ENCODE results near the gene ARID3B. TPM values are rescaled to one million over a fixed set of nuclear protein-coding genes. Genes with fewer than 3 reads are reported as not detected.
A peak's percentile ranks its signal among the peaks of the same experiment; 100 is the strongest.

ARID3B gene, protein sequence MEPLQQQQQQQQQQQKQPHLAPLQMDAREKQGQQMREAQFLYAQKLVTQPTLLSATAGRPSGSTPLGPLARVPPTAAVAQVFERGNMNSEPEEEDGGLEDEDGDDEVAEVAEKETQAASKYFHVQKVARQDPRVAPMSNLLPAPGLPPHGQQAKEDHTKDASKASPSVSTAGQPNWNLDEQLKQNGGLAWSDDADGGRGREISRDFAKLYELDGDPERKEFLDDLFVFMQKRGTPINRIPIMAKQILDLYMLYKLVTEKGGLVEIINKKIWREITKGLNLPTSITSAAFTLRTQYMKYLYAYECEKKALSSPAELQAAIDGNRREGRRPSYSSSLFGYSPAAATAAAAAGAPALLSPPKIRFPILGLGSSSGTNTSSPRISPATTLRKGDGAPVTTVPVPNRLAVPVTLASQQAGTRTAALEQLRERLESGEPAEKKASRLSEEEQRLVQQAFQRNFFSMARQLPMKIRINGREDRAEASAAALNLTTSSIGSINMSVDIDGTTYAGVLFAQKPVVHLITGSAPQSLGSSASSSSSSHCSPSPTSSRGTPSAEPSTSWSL
- total RNA-seq (2016; rRNA removed; fragmentation: Illumina TruSeq; extraction: Trizol) (5.3 and 7.0 TPM in 2 replicates), polyA plus RNA-seq (2011; rRNA removed) (12.8 and 14.9 TPM in 2 replicates), polyA minus RNA-seq (2011; rRNA and poly(A)+ RNA removed; ENCODE audit: low replicate concordance) (8.2 and 20.2 TPM in 2 replicates), Bru-seq, nascent RNA (percentile 49 among the genes with signal in this experiment), BruChase-seq, experiment 1, labeled RNA remaining after a 6-hour chase (percentile 62 among the genes with signal in this experiment), BruChase-seq, experiment 2, labeled RNA remaining after a 2-hour chase (percentile 56 among the genes with signal in this experiment)
- total RNA-seq (2016; cell fraction: cytosol; rRNA removed; fragmentation: Illumina TruSeq; extraction: Trizol; ENCODE audit: low read depth), result 1.7 and 2.5 TPM in 2 replicates
- total RNA-seq (2016; cell fraction: insoluble cytoplasmic fraction; rRNA removed; fragmentation: Illumina TruSeq; extraction: Trizol), result 6.0 and 6.5 TPM in 2 replicates
- 7.6 and 7.9 TPM in 2 replicates for total RNA-seq (2016; cell fraction: membrane; rRNA removed; fragmentation: Illumina TruSeq; extraction: Trizol)
- 4.8 and 7.4 TPM in 2 replicates for total RNA-seq (2016; cell fraction: nucleus; rRNA removed; fragmentation: Illumina TruSeq; extraction: Trizol)
- polyA plus RNA-seq (2011; cell fraction: cytosol; rRNA removed), result 9.2 and 10.8 TPM in 2 replicates
- polyA plus RNA-seq (2011; cell fraction: nucleus; rRNA removed), result 15.3 and 17.1 TPM in 2 replicates
- polyA plus RNA-seq (2012), result 9.5 and 11.5 TPM in 2 replicates
- polyA plus RNA-seq (2016; cell fraction: cytosol; fragmentation: Illumina TruSeq; extraction: Trizol; ENCODE audit: low read depth), result 2.9 TPM in 2 replicates
- polyA plus RNA-seq (2016; cell fraction: insoluble cytoplasmic fraction; fragmentation: Illumina TruSeq; extraction: Trizol; ENCODE audit: low read depth), result 9.5 and 11.4 TPM in 2 replicates
- 8.3 and 9.3 TPM in 2 replicates for polyA plus RNA-seq (2016; cell fraction: membrane; fragmentation: Illumina TruSeq; extraction: Trizol; ENCODE audit: low read depth)
- polyA plus RNA-seq (2016; cell fraction: nucleus; fragmentation: Illumina TruSeq; extraction: Trizol; ENCODE audit: insufficient read depth, low read depth), result 13.5 and 14.3 TPM in 2 replicates
- polyA minus RNA-seq (2011; cell fraction: cytosol; rRNA and poly(A)+ RNA removed), result 11.2 and 12.2 TPM in 2 replicates
- 10.7 and 11.1 TPM in 2 replicates for polyA minus RNA-seq (2011; cell fraction: nucleus; rRNA and poly(A)+ RNA removed)
- long read RNA-seq, experiment 1, full-length matches to known transcripts, result 2 of 8 reads
- long read RNA-seq, experiment 1, partial matches to known transcripts, result 0 of 8 reads
- long read RNA-seq, experiment 1, other reads (novel, unspliced or antisense), result 6 of 8 reads
- long read RNA-seq, experiment 2, full-length matches to known transcripts, result 10 of 33 reads
- long read RNA-seq, experiment 2, partial matches to known transcripts, result 6 of 33 reads
- long read RNA-seq, experiment 2, other reads (novel, unspliced or antisense), result 17 of 33 reads

DNA sequence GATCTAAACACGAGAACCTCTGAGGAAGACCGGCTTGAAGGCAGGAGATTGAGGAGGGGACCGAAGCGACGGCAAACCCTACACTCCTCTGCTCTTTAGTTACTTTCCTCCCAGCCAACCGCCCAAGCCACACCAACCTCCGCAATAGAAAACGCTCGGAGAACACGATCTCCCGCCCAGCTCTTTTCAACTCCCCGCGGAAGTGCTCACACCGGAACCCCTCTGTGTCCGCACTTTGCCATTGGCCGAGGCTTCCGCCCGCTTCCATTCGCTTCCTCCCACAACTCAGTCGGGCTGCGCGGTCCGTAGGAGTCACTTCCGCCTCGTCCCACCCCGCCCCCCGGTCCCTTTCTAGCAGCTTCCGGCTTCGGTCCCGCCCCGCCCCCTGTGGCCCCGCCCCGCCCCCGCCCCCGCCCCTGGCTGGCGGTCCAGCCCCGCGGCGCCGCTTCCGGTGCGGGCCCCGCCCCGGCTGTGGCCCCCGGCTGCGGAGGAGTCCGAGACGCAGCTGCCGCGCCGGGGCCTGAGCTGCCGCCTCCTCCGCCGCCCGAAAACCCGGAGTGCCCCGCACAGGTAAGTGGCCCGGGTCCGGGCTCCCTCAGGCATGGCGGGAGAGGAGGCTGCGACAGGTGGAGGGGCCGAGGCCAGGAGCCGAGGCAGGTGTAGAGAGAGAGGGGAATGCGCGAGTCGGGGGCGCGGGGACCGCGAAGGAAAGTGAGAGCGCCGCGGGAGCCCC, at the start of gene ARID3B:
ARID3B (plus strand) TSS at position 460 of the 733 bp plus-strand sequence. CDS start 2,717 bp downstream, outside the sequence.
- Histone ChIP-seq H3K9me3 (ENCODE audit: low read length) (no peaks in the 10 kb centered on the region), H3K27ac (ENCODE audit: extremely low read length, insufficient read depth, low read length) (peak within 1 kb of the TSS; percentile 80), H3K4me2 (ENCODE audit: low read depth, low read length) (peak within 1 kb of the TSS; percentile 83), H3K4me3 (replicated peaks in 1 of 3; ENCODE audit: insufficient read depth in 1 of 3, low read depth in 2 of 3, low read length in 3 of 3) (peak within 1 kb of the TSS; percentile 97 to 99 (median 98)), H3K36me3 (replicated peaks in 1 of 2; ENCODE audit: control insufficient read depth in 1 of 2, insufficient read depth in 2 of 2, low read length in 2 of 2) (no peaks in the 10 kb centered on the region; a peak in 1 of 5 replicates), H3K27me3 (ENCODE audit: control insufficient read depth in 1 of 2, insufficient read depth in 2 of 2, low read length in 2 of 2) (no peaks in the 10 kb centered on the region; a peak in 1 of 5 replicates), H3K79me2 (ENCODE audit: insufficient read depth, low read length) (peaks cover 12% of the 10 kb centered on the region), H4K20me1 (ENCODE audit: insufficient read depth, low read length) (peaks cover 13% of the 10 kb centered on the region), H2AFZ (ENCODE audit: low read length) (peak within 1 kb of the TSS; percentile 84), H3K4me1 (ENCODE audit: insufficient read depth, low read length) (peaks cover 37% of the 10 kb centered on the region), H3K9ac (ENCODE audit: insufficient read depth, low read depth, low read length) (peak within 1 kb of the TSS; percentile 81)
- FAIRE-seq (peak; percentile 91), ATAC-seq (peak; percentile 99), DNase-seq (ENCODE audit: low spot score) (peak; percentile 94)
- WGBS (ENCODE audit: low lambda C conversion rate), result under 1% methylated on average over 44 of the region's 73 CpGs
- intact Hi-C loops (cut with micrococcal nuclease; ENCODE audit: unreplicated experiment), result loop anchor here (1.0 kb wide), 1 partner anchor 74 kb away; the partner anchor contains the start of gene CLK3
- in situ Hi-C loops (cut with HindIII; ENCODE audit: extremely low pct_ligation_motif_present, low pct_unique_long_range_greater_than_20kb), result loop anchor here (10.0 kb wide), 1 partner anchor 244 kb away; the partner anchor contains the start of gene CSK
- BruUV-seq (replicated peaks), result no TSS peak
- CTCF ChIA-PET (ENCODE audit: low intra/inter-chr PET ratio, low total read pairs), result no interaction called here
- POLR2A ChIA-PET, result interaction anchor here (0.6 to 2.3 kb wide), 6 partner anchors 57 to 107 kb away, joined by 3 to 19 read pairs (median 5); partner anchors contain the start of gene CLK3
- TF ChIP-seq ZNF562 (CRISPR knock-in tag; IDR thresholded peaks at IDR 0.05; ENCODE audit: borderline replicate concordance) (no peak), ZNF737 (CRISPR knock-in tag; IDR thresholded peaks at IDR 0.05; ENCODE audit: borderline replicate concordance) (no peak), BCL6 (CRISPR knock-in tag; IDR thresholded peaks at IDR 0.05) (peak; percentile 14; the same call in 1 of the 2 replicates), CSRNP1 (CRISPR knock-in tag; IDR thresholded peaks at IDR 0.05) (no peak), ZSCAN12 (CRISPR knock-in tag; IDR thresholded peaks at IDR 0.05) (0 out of 2 replicates have a peak, but pooled peaks have one; percentile 19), NPAS2 (CRISPR knock-in tag; IDR thresholded peaks at IDR 0.05; ENCODE audit: borderline replicate concordance) (no peak), NKX3-1 (CRISPR knock-in tag; IDR thresholded peaks at IDR 0.05) (0 out of 2 replicates have a peak, but pooled peaks have one; percentile 36), ZNF772 (CRISPR knock-in tag; IDR thresholded peaks at IDR 0.05) (peak; percentile 42; the same call in 1 of the 2 replicates), ELF1 (CRISPR knock-in tag; IDR thresholded peaks at IDR 0.05) (peak; percentile 89)
- TF ChIP-seq, protein P1, sequence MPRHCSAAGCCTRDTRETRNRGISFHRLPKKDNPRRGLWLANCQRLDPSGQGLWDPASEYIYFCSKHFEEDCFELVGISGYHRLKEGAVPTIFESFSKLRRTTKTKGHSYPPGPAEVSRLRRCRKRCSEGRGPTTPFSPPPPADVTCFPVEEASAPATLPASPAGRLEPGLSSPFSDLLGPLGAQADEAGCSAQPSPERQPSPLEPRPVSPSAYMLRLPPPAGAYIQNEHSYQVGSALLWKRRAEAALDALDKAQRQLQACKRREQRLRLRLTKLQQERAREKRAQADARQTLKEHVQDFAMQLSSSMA (CRISPR knock-in tag; IDR thresholded peaks at IDR 0.05), result no peak
- TF ChIP-seq, protein P2, sequence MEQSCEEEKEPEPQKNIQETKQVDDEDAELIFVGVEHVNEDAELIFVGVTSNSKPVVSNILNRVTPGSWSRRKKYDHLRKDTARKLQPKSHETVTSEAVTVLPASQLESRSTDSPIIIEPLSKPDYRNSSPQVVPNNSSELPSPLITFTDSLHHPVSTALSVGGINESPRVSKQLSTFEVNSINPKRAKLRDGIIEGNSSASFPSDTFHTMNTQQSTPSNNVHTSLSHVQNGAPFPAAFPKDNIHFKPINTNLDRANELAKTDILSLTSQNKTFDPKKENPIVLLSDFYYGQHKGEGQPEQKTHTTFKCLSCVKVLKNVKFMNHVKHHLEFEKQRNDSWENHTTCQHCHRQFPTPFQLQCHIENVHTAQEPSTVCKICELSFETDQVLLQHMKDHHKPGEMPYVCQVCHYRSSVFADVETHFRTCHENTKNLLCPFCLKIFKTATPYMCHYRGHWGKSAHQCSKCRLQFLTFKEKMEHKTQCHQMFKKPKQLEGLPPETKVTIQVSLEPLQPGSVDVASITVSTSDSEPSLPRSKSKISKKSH (CRISPR knock-in tag; IDR thresholded peaks at IDR 0.05; ENCODE audit: borderline replicate concordance), result no peak

All from HepG2 (cell line).